Esophagus squamous epithelium (tissue), 5 donors: ENCODE measurements around the gene TRIM65. TPM values are rescaled to one million over a fixed set of nuclear protein-coding genes. Genes with fewer than 3 reads are reported as not detected.
A peak's percentile ranks its signal among the peaks of the same experiment; 100 is the strongest.

ENCODE experiments used
- DNase-seq: peaks from one replicate; lab custom pipeline; 2025; lab: John Stamatoyannopoulos, UW
- H3K27ac ChIP-seq, 4 donors: fragments of 200-600 bp; sonication (generic); one replicate each; pipeline ENCODE4 v1.5.1; 2016 to 2019; ENCODE audit warnings: mild to moderate bottlenecking in 1 of 4
- H3K27me3 ChIP-seq, 4 donors: fragments of 200-600 bp; sonication (generic); 1 replicate in 3 of 4; 2 replicates in 1 of 4; pipeline versions ENCODE4 v1.5.1 to v1.6.0; 2017 to 2021; ENCODE audit warnings: antibody characterized with exemption in 1 of 4
- H3K36me3 ChIP-seq, 3 donors: fragments of 200-600 bp; sonication (generic); one replicate each; pipeline ENCODE4 v1.5.1; 2016 to 2019
- H3K4me1 ChIP-seq, 3 donors: fragments of 200-600 bp; sonication (generic); one replicate each; pipeline ENCODE4 v1.5.1; 2017 to 2019
- H3K4me3 ChIP-seq, 4 donors: fragments of 200-600 bp; sonication (generic); 1 replicate in 3 of 4; 2 replicates in 1 of 4; pipeline ENCODE4 v1.5.1; 2016 to 2019; ENCODE audit warnings: mild to moderate bottlenecking in 2 of 4, moderate library complexity in 1 of 4
- H3K9me3 ChIP-seq, 3 donors: fragments of 200-600 bp; sonication (generic); one replicate each; pipeline ENCODE4 v1.5.1; 2016 to 2019
- POLR2A ChIP-seq, 4 donors: fragments of 450-650 bp; IDR thresholded peaks; one replicate each; pipeline ENCODE4 v1.6.1; 2017; ENCODE audit warnings: antibody characterized with exemption in 4 of 4, mild to moderate bottlenecking in 4 of 4, moderate library complexity in 3 of 4
- WGBS, 2 donors: methylation state at CpG; one replicate each; pipeline ENCODE4 v1.1.5; 2018; 5-methylcytosine and 5-hydroxymethylcytosine counted together
- intact Hi-C: fragments of 100-400 bp; cut with DNase I; formaldehyde crosslinking; loops from one replicate; pipeline ENCODE4 v1.15.0; 2022
- total RNA-seq, 4 donors: library from RNA; depleted of rRNA; stranded (reverse); fragments of >200 nt; gene quantifications; one replicate each; pipeline ENCODE4 v1.1.0, GENCODE V29; 2016
- TF ChIP-seq, protein P1 (sequence below), 6 experiments: fragments of 450-650 bp in 4 of 6; fragments of 200-600 bp in 2 of 6; sonication (generic) in 2 of 6; IDR thresholded peaks; one replicate each; pipeline ENCODE4 v1.5.1; 2016 to 2019; ENCODE audit warnings: antibody characterized with exemption in 6 of 6, mild to moderate bottlenecking in 4 of 6, moderate library complexity in 4 of 6
- donor health status: DM: yes; HTN: yes; CAD: no.

The TRIM65 gene
- total RNA-seq, 4 donors from 2014 or later, result 17.3 to 24.6 (median 19.6) TPM

DNA sequence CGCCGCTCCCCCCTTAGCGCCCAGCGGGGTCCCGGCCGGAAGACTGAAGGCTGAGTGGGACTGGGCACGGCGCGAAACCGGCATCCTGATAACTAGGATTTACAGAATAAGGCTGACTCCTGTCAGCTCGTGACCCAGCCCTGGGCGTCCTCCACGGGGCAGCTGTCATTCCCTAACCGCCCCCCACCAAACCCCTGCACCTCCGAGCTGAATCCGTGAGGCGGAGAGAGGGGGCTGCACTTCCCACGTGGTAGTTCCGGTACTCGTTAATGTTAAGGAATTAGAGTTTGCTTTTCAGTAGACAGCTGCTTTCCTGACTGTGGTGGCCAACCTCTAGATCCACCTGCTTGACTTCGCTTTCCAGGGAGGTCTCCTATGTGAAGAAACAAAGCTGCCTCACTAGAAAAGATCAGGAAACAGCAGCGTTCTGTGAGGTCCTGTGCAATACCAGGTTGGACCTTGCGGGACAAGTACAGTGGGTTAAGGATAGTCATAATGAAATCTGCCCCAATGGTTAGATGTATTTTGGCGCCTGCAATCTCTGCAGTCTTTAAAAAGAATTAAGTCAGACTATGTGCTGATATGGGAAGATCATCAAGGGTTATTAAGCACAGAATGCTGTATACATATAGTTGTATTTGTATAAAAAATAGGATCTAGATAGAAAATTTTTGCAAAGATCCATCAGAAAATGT is 40.5 kb downstream of the TRIM65 start:
- intact Hi-C loops, result no loop called here
- no peak for DNase-seq
- TF ChIP-seq, protein P1, sequence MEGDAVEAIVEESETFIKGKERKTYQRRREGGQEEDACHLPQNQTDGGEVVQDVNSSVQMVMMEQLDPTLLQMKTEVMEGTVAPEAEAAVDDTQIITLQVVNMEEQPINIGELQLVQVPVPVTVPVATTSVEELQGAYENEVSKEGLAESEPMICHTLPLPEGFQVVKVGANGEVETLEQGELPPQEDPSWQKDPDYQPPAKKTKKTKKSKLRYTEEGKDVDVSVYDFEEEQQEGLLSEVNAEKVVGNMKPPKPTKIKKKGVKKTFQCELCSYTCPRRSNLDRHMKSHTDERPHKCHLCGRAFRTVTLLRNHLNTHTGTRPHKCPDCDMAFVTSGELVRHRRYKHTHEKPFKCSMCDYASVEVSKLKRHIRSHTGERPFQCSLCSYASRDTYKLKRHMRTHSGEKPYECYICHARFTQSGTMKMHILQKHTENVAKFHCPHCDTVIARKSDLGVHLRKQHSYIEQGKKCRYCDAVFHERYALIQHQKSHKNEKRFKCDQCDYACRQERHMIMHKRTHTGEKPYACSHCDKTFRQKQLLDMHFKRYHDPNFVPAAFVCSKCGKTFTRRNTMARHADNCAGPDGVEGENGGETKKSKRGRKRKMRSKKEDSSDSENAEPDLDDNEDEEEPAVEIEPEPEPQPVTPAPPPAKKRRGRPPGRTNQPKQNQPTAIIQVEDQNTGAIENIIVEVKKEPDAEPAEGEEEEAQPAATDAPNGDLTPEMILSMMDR (IDR thresholded peaks at IDR 0.05), result no peak
- TF ChIP-seq POLR2A (IDR thresholded peaks at IDR 0.05), result no peak

DNA sequence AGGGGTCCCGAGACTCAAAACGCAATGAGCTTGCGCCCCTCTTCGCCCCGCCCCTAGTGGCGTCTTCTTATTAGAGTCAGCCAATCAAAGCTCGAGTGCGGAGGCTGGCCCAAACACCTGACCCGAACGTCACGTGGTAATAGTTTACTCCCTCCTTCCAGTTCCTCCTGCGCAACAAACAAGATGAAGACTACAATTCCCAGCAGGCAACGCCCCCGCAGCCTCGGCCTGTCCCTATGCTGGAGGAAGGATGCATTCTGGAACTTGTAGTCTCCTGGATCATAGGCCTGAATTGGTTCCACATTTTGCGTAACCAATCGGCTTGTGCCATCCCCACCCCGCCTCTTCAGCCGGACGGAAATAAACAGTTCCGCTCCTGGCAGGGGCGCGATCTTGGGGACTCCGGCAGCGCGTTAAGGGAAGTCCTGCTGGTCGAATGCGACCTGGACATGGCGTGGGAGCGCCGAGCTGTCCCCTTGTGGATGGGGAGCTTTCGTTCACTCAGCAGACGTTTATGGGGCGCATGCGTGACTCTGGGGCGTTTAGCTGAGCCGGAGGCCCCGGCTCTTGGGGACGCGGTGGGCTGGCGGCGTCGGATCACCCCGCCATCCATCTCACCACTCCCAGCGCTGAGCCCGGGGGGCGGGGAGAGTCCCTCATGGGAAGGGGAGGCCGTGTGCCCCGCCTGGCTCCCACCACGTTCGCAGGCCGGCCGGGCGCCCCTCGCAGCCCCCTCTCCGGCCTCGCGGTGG is 41.3 kb downstream of the TRIM65 start, which contains the start of gene WBP2:
Gene WBP2 (minus strand): TSS at position 26 of the 752 bp plus-strand sequence. CDS start 38 bp downstream, outside the sequence.
- Histone ChIP-seq H3K4me1 (peaks cover 17 to 74% (median 30%) of the 10 kb centered on the region in 3 donors), H3K4me3 (peak within 1 kb of the TSS; percentile 78 to 98 (median 92)), H3K36me3 (peaks cover 6 to 26% (median 12%) of the 10 kb centered on the region in 3 donors), H3K27ac (peak within 1 kb of the TSS; percentile 97 to 100 (median 98)), H3K27me3 (no peaks in the 10 kb centered on the region), H3K9me3 (no peaks in the 10 kb centered on the region)
- 0 to 1% methylated on average over 3 to 24 of the region's 58 CpGs for WGBS, 2 donors
- peak in 3 of 4 donors; percentile 96 to 99 (median 97) for TF ChIP-seq POLR2A (IDR thresholded peaks at IDR 0.05)
- TF ChIP-seq, protein P1 (IDR thresholded peaks at IDR 0.05), result peak in 5 of 6 experiments; percentile 32 to 59 (median 51)
- intact Hi-C loops, result no loop called here
- peak; percentile 97 for DNase-seq

More for the DNA sequence above, 40.5 kb downstream of the TRIM65 start:
- no peaks in the 10 kb centered on the region for H3K27me3 ChIP-seq
- H3K27ac ChIP-seq, result peak overlapping the region; percentile 97 to 100 (median 98)
- H3K4me3 ChIP-seq, result peak overlapping the region; percentile 78 to 98 (median 92)
- peaks cover 17 to 70% (median 31%) of the 10 kb centered on the region in 3 donors for H3K4me1 ChIP-seq
- H3K36me3 ChIP-seq, result peaks cover 0 to 19% (median 4%) of the 10 kb centered on the region in 3 donors
- WGBS, 2 donors, result 3 to 8% methylated on average over 6 to 13 of the region's 24 CpGs
- H3K9me3 ChIP-seq, result no peaks in the 10 kb centered on the region

DNA sequence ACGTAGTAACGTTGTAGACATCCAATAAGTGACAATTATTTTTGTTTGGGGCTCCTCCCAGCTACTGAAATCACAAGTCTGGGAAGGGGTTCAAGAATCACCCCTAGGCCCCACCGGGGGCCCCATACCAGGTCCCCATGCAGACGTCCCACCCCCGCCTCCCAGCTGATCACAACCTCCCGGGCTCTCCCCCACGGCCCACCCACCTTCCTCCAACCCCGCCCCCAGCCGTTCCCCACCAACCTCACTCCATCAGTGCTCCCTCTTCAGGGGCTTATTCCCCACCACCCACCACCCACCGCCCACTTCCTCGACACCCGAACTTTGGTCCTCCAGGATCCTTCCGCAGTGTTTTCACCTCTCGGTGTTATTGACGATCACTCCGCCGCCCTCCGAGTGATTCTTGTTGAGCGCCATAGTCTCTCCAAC is 41.9 kb downstream of the TRIM65 start:
- Histone ChIP-seq H3K9me3 (no peaks in the 10 kb centered on the region), H3K4me3 (peak overlapping the region; percentile 49 to 98 (median 82)), H3K27ac (peak overlapping the region; percentile 97 to 100 (median 98)), H3K4me1 (peaks cover 17 to 80% (median 32%) of the 10 kb centered on the region in 3 donors), H3K27me3 (no peaks in the 10 kb centered on the region), H3K36me3 (peaks cover 8 to 32% (median 16%) of the 10 kb centered on the region in 3 donors)
- DNase-seq, result no peak
- TF ChIP-seq, protein P1 (IDR thresholded peaks at IDR 0.05), result no peak
- TF ChIP-seq POLR2A (IDR thresholded peaks at IDR 0.05), result no peak
- intact Hi-C loops, result no loop called here
- 0 to 1% methylated on average over 5 to 17 of the region's 19 CpGs for WGBS, 2 donors

DNA sequence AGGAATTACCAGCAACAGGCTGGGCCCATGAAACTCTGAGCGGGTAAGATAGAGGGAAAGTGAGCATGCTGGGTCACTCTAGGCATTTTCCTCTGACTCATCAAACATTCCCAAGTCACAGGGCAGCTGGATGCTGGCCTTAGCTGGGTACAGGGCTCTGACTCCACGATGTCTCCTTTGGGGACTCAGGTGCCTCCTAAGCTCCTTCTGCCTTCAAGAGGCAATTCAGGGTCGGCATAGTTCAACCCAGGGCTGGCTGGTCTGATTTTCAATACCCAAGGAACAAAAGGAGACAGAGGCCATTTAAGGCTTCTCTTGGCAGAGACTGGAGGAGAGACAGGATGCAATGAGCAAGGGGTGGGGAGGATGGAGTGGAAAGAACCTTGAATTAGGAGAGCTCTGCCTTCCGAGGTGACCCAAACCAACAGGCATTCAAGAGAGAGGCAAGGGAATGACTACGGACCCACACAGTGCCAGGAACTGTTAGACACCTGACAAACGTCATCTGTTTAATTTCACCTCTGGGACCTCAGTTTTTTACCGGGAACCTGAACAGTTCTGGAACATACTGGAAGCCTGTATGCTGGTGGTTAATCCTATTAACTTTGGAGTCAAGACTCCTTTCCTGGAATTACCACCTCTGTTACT is 42.5 kb downstream of the TRIM65 start:
- Histone ChIP-seq H3K4me3 (peak overlapping the region; percentile 49 to 98 (median 82)), H3K36me3 (peaks cover 14 to 39% (median 22%) of the 10 kb centered on the region in 3 donors), H3K9me3 (no peaks in the 10 kb centered on the region), H3K4me1 (peaks cover 17 to 84% (median 38%) of the 10 kb centered on the region in 3 donors), H3K27ac (peak overlapping the region; percentile 97 to 100 (median 98)), H3K27me3 (no peaks in the 10 kb centered on the region)
- 13 to 21% methylated on average over 6 to 7 of the region's 7 CpGs for WGBS, 2 donors
- peak in 2 of 4 donors; percentile 17 to 30 for TF ChIP-seq POLR2A (IDR thresholded peaks at IDR 0.05)
- TF ChIP-seq, protein P1 (IDR thresholded peaks at IDR 0.05), result no peak
- intact Hi-C loops, result no loop called here
- no peak for DNase-seq
